GM03348 (cell line): ENCODE data around the gene SPACA1.

Experiments
- DNase-seq: peaks from one replicate; pipeline ENCODE4 v3.0.0; 2012; ENCODE audit warnings: low spot score

Gene SPACA1

GRCh38 chr6:88105741-88106340 lies 58.2 kb downstream of the SPACA1 start:
- no peak for DNase-seq

- DNase-seq, result no peak
Measured at GRCh38 chr6:88107241-88107640, 59.6 kb downstream of the SPACA1 start.

- no peak for DNase-seq
Measured at GRCh38 chr6:88111991-88112390, 64.3 kb downstream of the SPACA1 start.

- no peak for DNase-seq
Measured at GRCh38 chr6:88114838-88115237, 67.2 kb downstream of the SPACA1 start.

- DNase-seq, result no peak
Measured at GRCh38 chr6:88115307-88115706, 67.7 kb downstream of the SPACA1 start.

GRCh38 chr6:88116276-88116675 lies 68.6 kb downstream of the SPACA1 start:
- no peak for DNase-seq
